Measurements from ENCODE around the gene POLRMT.

GRCh38 chr19:596263-596655 is 37.1 kb downstream of the POLRMT start:
- no peak for TF ChIP-seq PKNOX1 (IDR thresholded peaks at IDR 0.05)
- TF ChIP-seq FOXK2 (IDR thresholded peaks at IDR 0.05) = no peak
- TF ChIP-seq FOXA1 (IDR thresholded peaks at IDR 0.05) = no peak
- TF ChIP-seq CTBP1 (IDR thresholded peaks at IDR 0.05; ENCODE audit: borderline replicate concordance) = no peak
- no peak for TF ChIP-seq HDGF (IDR thresholded peaks at IDR 0.05; ENCODE audit: borderline replicate concordance)

All from HEK293T (cell line).